Endothelial cell of hepatic sinusoid (primary cell): ENCODE measurements around the gene ELK3.

ENCODE experiments used
- in situ Hi-C: cut with HindIII; loops from 2 replicates; pipeline ENCODE4 v1.10.0; 2017; ENCODE audit warnings: low sequenced_read_pairs

Gene ELK3

GRCh38 chr12:96250119-96250685, 56.0 kb downstream of the ELK3 start:
- in situ Hi-C loops = no loop called here

DNA sequence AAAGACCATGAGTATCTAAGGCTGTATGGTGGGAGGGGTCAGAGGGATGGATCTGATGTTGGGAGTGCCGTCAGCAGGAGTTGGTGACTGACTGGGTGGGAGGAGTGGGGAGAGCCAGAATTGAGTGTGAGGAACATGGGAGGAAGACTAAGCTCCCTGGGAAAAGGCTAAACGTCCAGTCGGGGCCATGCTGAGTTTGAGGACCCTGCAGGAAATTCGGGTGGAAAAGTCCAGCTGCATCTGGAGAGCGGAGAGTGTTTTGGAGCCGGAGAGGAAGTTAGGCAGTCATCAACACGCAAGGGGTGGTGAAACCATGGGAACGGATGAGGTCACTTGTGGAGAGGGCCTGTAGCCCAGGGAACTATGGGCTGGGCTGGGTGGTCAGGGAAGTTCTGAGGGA, 60.9 kb downstream of the ELK3 start:
- in situ Hi-C loops = loop anchor here (5.0 kb wide), 1 partner anchor 198 kb away; no protein-coding TSS in a partner anchor

DNA sequence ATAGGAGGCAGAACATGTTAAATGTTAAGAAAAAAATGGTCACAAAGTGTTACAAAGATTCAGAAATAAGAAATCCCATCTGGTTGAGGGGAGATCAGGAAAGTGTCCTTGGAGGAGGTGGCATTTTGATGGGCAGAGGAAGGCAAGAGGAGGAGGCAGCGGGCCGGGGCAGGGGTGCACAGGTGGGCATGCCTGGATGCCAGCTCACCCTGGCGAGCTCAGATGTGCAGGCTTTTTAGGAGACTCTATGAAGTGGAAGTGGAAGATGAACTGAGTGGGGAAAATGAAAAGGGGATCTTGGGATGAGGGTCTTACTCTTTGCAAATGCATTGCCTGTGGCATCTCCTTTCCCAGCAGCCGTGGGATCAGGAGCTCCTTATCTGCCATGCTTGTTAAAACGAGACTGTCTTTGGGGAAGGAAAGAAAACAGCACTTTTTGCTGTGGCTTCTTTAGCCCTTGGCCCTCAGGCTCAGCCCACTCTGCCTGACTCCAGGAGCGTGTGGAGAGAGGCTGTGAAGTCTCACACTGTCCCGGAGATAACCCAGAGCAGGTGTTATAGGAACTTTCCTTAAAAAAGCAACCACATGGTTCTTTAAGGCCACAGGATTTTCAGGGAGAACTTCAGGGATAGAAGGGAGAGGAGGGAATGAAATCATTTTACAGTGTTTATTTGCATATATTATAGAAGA, 62.6 kb downstream of the ELK3 start:
- in situ Hi-C loops = loop anchor here (5.0 kb wide), 1 partner anchor 200 kb away; no protein-coding TSS in a partner anchor

DNA sequence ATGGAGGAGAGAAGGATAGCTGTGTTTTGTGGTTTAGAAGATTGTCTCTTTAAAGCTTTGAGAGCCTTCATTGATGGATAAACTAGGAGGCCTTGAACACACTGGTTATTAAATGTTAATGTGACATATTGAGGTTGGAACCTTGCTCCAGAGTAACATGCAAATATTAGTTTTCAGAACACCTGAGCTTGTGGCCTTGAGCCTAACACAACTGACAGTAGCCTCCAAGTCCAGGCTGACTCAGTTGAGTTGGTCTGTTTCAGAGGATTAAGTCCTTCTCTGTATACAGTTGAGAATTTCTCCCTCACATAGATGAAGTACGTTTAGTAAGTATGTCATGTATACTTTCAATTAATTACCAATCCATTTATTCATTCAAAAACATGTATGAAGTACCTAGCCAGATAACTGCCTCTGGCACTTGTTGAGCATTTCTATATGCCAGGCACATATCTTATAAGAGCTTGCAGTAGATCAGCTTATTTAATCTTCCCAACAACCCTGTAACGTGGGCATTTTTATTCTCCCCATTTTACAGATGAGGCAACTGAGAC, 63.5 kb downstream of the ELK3 start:
- in situ Hi-C loops = loop anchor here (5.0 kb wide), 1 partner anchor 200 kb away; no protein-coding TSS in a partner anchor

DNA sequence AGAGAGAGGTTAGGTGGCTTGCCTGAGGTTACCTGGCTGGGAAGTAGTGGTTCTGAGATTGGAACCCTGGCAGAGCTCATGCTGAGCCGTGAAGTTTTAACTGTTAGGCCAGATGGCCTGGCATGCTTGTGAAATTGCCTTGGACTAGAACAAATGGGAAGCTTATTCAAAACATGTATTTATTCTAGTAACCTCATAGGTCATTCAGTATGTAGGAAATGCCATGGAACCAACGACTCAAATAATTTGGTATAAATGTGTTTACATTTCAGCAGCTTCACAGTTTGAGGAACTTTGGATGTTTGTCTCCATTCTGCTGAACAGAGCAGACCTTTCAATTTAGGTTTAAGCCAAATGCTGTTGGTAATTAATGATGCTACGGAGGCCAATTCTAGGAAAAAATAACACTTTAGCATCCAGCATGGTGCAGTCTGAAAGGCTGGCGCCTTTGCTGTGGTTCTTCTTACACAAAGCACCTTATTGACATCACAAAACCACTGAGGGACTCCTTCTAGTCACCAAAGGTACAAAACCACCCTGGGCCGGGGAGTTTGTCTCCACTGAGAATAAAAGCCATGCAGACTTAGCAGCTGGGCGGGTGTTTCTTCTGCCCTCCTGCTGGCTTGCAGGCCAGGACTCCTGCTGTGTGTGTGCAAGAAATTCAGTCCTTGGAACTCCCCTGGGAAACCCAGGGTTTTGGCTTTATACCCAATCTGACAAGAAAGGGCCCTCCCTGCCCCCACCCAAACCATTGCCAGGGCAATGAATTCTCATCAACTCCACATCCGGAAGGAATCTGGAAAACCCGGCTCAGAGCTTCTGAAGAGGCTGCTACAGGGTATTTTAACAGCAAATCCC, 64.2 kb downstream of the ELK3 start:
- in situ Hi-C loops = loop anchor here (5.0 kb wide), 1 partner anchor 201 kb away; no protein-coding TSS in a partner anchor

DNA sequence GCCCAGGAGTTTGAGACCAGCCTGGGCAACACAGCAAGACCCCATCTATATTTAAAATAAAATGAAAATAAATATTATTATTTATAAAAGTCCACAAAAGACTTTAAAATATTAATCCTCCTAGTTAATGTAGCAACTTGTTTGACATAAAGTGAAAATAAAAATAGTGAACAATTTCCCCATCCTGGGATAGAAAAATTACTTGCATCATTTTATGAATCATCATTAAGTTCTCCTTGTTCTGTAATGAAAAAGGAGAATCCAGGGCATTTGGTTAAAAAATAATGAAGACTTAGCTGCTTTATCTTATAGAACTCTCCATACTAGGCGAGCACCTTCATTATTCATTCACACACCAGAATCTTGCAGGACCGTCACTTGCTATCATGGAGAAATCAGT, 66.1 kb downstream of the ELK3 start:
- in situ Hi-C loops = no loop called here

GRCh38 chr12:96260644-96261043, 66.5 kb downstream of the ELK3 start:
- in situ Hi-C loops = no loop called here

DNA sequence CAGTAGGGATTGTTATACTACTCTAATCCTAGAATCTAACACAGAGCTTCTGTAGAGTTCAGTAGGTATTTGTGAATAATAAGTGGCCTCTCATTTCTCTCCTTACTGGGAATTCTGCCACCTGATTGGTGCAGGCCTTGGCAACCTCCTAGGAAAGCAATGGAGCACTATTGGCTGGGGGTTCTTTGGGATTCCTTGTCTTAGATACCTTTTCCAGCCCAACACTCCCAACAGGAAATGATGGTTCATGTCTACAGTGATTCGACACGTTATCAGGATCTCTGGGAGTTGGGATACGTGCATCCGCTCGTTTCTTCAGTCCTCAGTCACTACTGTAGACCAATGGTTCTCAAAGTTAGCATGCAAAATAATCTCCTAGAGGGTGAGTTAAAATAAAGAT, 67.4 kb downstream of the ELK3 start:
- in situ Hi-C loops = no loop called here

DNA sequence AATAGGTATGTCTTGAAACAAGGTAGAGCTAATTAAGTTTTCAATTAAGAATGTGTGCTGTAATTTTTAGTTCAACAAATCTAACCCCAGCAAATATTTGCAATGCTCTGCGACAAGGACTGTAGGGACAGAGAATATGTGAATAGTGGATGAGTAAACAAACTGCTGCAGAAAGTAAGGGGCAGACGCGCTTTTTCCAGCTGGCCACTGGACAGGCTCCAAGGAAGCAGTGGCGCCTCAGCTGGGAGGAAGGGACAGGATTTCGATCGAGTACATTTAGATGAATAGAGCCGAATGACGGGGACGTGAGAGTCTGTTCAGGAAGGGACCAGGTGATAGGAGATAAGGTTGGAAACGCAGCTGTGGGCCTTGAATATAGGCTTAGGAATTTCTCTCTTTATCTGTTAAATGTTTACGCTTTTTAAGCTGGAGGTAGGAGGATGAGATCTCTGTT, 69.3 kb downstream of the ELK3 start:
- in situ Hi-C loops = no loop called here

GRCh38 chr12:96265400-96265799, 71.2 kb downstream of the ELK3 start:
- in situ Hi-C loops = no loop called here

- in situ Hi-C loops = no loop called here
These were observed 71.7 kb downstream of the ELK3 start for GRCh38 chr12:96265836-96266235.

DNA sequence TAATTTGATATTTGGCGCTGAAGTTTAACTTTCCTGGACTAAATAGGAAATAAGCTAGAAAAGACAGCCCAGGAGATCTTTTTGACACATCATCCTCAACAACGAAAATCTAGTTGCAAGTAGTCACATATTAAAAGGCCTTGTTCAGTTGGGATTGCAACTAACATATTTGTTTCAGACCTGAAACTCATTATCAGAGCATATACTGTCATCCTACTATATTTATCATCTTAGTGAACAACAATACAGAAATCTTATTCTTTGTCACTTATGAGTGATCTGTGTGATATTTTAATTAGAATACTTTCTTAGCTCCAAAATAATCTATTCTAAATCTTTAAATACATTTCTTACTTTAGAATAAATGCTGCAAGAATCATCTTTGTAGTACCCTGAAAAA, 72.1 kb downstream of the ELK3 start:
- in situ Hi-C loops = no loop called here

DNA sequence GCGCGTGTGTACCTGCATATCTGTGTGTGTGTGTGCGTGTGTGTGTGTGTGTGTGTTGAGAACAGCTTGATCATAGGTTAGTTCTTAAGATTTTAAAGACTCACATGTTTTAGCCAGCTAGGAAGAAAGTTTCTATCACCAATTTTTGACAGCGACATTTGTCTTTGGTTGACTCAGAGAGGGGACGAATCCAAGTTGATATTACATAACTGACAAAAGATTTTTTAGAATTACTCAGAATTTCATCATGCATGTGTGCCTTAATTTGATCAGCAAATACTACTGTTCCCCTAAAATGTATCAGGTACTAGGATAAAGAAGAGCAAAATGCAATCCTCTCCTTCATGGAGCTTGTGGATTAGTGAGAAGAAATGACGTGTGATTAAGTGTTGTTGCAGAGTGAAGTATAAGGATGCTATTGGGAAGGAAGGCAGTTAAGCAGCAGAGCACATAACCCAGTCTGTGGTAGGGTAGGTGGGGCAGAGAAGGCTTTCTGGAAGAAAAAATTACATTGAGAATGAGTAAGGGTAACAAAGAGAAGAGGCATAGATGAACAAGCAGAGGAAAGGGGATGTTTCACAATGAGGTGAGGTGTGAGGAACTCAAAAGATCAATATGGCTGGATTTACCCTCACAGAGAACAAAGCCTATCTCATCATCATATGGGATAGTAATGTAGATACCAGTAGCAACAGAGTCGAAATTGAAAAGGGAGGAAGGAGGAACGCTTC, 77.5 kb downstream of the ELK3 start:
- in situ Hi-C loops = no loop called here

GRCh38 chr12:96274331-96274730, 80.2 kb downstream of the ELK3 start:
- in situ Hi-C loops = no loop called here

DNA sequence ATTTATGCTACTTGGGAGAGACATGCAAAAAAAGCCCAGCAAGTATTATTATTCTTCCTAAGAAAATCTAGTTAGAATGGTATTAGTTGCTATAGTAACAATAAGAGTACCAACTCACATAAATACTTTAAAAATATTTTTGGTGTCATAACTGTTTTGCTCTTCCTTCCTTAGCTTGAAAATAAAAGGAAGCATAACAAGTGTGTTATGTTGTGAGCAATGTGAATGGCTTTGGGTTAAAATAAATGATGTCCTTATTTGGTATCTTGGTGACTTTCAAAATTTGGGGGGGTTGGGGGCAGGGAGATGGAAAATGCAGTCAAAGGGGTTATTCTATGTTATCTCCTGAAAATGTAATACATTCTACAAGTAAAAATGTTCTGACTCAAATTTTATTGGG, 91.0 kb downstream of the ELK3 start:
- in situ Hi-C loops = loop anchor here (10.0 kb wide), 1 partner anchor 200 kb away; the partner anchor contains the start of gene CFAP54

DNA sequence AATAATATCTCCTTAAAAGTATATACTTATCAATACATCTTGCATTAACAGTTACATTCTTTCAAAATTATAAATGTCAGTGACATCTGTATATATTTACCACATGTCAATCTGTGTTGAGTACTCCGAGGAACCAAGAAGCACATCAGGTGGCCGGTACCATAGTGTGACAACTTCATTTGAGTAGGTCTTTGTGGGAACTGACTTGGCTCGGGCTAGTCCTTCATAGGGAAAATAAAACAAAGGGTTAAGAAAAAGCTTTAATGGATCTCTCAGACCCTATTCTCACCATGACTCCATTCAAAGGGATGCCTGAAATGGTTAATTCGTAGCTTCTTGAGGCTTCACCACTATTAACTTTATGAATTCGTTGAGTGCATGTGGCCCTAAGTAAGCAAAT, 94.9 kb downstream of the ELK3 start:
- in situ Hi-C loops = loop anchor here (10.0 kb wide), 1 partner anchor 196 kb away; the partner anchor contains the start of gene CFAP54

- in situ Hi-C loops = no loop called here
These were observed 98.9 kb downstream of the ELK3 start for GRCh38 chr12:96293093-96293492.

GRCh38 chr12:96294831-96295230, 100.7 kb downstream of the ELK3 start:
- in situ Hi-C loops = no loop called here

GRCh38 chr12:96295532-96296160, 101.5 kb downstream of the ELK3 start:
- in situ Hi-C loops = no loop called here

DNA sequence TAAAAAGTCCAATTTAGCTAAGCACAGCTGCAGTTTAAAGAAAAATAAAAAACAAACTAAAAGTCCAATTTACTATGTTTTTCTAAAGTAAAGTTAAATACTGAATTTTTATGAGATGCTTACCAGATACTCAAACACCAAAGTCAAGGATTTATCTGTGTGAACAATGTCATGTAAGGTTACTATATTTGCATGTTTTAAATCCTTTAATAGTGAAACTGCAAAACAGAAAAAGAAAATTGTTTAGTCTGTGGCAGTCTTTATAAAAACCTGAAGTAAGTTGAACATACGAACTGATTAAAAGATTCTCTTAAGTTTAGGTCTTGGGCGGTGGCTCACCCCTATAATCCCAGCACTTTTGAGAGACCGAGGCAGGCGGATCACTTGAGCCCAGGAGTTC, 103.3 kb downstream of the ELK3 start:
- in situ Hi-C loops = no loop called here
